Stomach (tissue), 19 donors: ENCODE results near the gene TNFAIP8L1. TPM values are rescaled to one million over a fixed set of nuclear protein-coding genes. Genes with fewer than 3 reads are reported as not detected.

Experiments used
- DNase-seq, 2 donors: peaks; one replicate each; pipeline versions ENCODE4 v3.0.0 to v3.0.0-alpha.2; 2013 to 2019
- H3K27ac ChIP-seq, 5 donors: fragments of 200-600 bp in 4 of 5; sonication (generic) in 4 of 5; one replicate each; pipeline ENCODE4 v1.5.1; 2013 to 2019; ENCODE audit warnings: mild to moderate bottlenecking in 1 of 5, moderate library complexity in 1 of 5
- H3K27me3 ChIP-seq, 3 donors: fragments of 200-600 bp; sonication (generic); one replicate each; pipeline ENCODE4 v1.5.1; 2017 to 2019; ENCODE audit warnings: mixed run types in 1 of 3
- H3K36me3 ChIP-seq, 4 donors: fragments of 200-600 bp; sonication (generic); 1 replicate in 3 of 4; 2 replicates in 1 of 4; pipeline ENCODE4 v1.5.1; 2016 to 2019
- H3K4me1 ChIP-seq, 4 donors: fragments of 200-600 bp; sonication (generic); one replicate each; pipeline ENCODE4 v1.5.1; 2016 to 2019
- H3K4me3 ChIP-seq, 4 donors: fragments of 200-600 bp; sonication (generic) in 3 of 4; one replicate each; pipeline ENCODE4 v1.5.1; 2016 to 2019; ENCODE audit warnings: mild to moderate bottlenecking in 1 of 4
- H3K9me3 ChIP-seq, 4 donors: fragments of 200-600 bp; sonication (generic); one replicate each; pipeline ENCODE4 v1.5.1; 2016 to 2019
- CTCF ChIP-seq, 7 experiments: fragments of 450-650 bp in 4 of 7; fragments of 200-600 bp in 3 of 7; sonication (generic) in 3 of 7; IDR thresholded peaks; one replicate each; pipeline ENCODE4 v1.5.1; 2016 to 2019; ENCODE audit warnings: antibody characterized with exemption in 7 of 7, control low read depth in 2 of 7, mild to moderate bottlenecking in 1 of 7
- EP300 ChIP-seq: sonication (generic); formaldehyde crosslinking; IDR thresholded peaks from one replicate; pipeline ENCODE4 v1.6.1; 2017; ENCODE audit warnings: antibody characterized with exemption
- POLR2A ChIP-seq, 4 donors: fragments of 450-650 bp; IDR thresholded peaks; one replicate each; pipeline ENCODE4 v1.6.1; 2016; ENCODE audit warnings: antibody characterized with exemption in 4 of 4, control low read depth in 2 of 4, mild to moderate bottlenecking in 1 of 4, moderate library complexity in 1 of 4
- POLR2AphosphoS5 ChIP-seq, 3 donors: sonication (generic); formaldehyde crosslinking; IDR thresholded peaks; one replicate each; pipeline ENCODE4 v1.6.1; 2016; ENCODE audit warnings: antibody characterized with exemption in 3 of 3
- WGBS, 5 donors: extraction: QIAGEN DNeasy Blood & Tissue Kit in 3 of 5; methylation state at CpG; one replicate each; pipeline versions ENCODE4 v1.1.5 to v1.1.7; 2013 to 2018; 5-methylcytosine and 5-hydroxymethylcytosine counted together
- intact Hi-C: fragments of 100-400 bp; cut with DNase I; formaldehyde crosslinking; loops from one replicate; pipeline ENCODE4 v1.15.1; 2023; ENCODE audit warnings: low total_unique reads
- long read RNA-seq, 10 donors: transcript quantifications; one replicate each; lab custom pipeline, GENCODE V29; 2026
- polyA plus RNA-seq, 3 donors: library from polyadenylated mRNA; stranded (reverse); fragments of 200-250 nt; gene quantifications; one replicate each; pipeline ENCODE4 v1.2.3, GENCODE V29; 2013
- total RNA-seq, 5 donors: library from RNA; depleted of rRNA; stranded (reverse); fragments of >200 nt; gene quantifications; one replicate each; pipeline versions ENCODE4 v1.1.0 to v1.2.3, GENCODE V29; 2014 to 2016
- donor health status: healthy with polysubstance abuse.
- donor health status: Bipolar disorder and iron deficiency.
- donor health status: healthy.

Gene TNFAIP8L1
- total RNA-seq, result 10 to 100 TPM in 2 of 5 donors, 1 to 10 TPM in 3; 7.0 to 43.4 (median 9.5) TPM
- polyA plus RNA-seq, result 1 to 10 TPM; 5.3 to 5.5 (median 5.4) TPM
- long read RNA-seq, donor 1, partial matches to known transcripts, result 0 of 3 reads
- long read RNA-seq, donor 1, other reads (novel, unspliced or antisense), result 0 of 3 reads
- long read RNA-seq, donor 2, partial matches to known transcripts, result 0 of 4 reads
- long read RNA-seq, donor 2, other reads (novel, unspliced or antisense), result 0 of 4 reads
- long read RNA-seq, donor 3, partial matches to known transcripts, result 0 of 2 reads
- long read RNA-seq, donor 3, other reads (novel, unspliced or antisense), result 0 of 2 reads
- long read RNA-seq, donor 4, partial matches to known transcripts, result 0 of 1 reads
- long read RNA-seq, donor 4, other reads (novel, unspliced or antisense), result 0 of 1 reads
- long read RNA-seq, donor 5, transcript TNFAIP8L1-201 (2 exons, 3,814 nt), result major isoform, 5 of 7 reads
- long read RNA-seq, donor 5, partial matches to known transcripts, result 0 of 7 reads
- long read RNA-seq, donor 5, other reads (novel, unspliced or antisense), result 0 of 7 reads
- long read RNA-seq, donor 6, transcript TNFAIP8L1-201 (2 exons, 3,814 nt), result major isoform, 7 of 7 reads
- long read RNA-seq, donor 6, partial matches to known transcripts, result 0 of 7 reads
- long read RNA-seq, donor 6, other reads (novel, unspliced or antisense), result 0 of 7 reads
- long read RNA-seq, donor 7, transcript TNFAIP8L1-201 (2 exons, 3,814 nt), result major isoform, 11 of 202 reads
- long read RNA-seq, donor 7, partial matches to known transcripts, result 113 of 202 reads
- long read RNA-seq, donor 7, other reads (novel, unspliced or antisense), result 78 of 202 reads
- long read RNA-seq, donor 8, partial matches to known transcripts, result 0 of 4 reads
- long read RNA-seq, donor 8, other reads (novel, unspliced or antisense), result 0 of 4 reads
- long read RNA-seq, donor 9, partial matches to known transcripts, result 0 of 5 reads
- long read RNA-seq, donor 9, other reads (novel, unspliced or antisense), result 0 of 5 reads
- long read RNA-seq, donor 10, partial matches to known transcripts, result 0 of 3 reads
- long read RNA-seq, donor 10, other reads (novel, unspliced or antisense), result 0 of 3 reads

GRCh38 chr19:4638828-4639530 is at the start of gene TNFAIP8L1:
Gene TNFAIP8L1, plus strand, starts transcription at chr19:4639516. Its CDS starts 12,354 bp downstream, at chr19:4651870.
- Histone ChIP-seq H3K27me3 (peaks cover 0 to 19% (median 4%) of the 10 kb centered on the region in 3 donors), H3K9me3 (no peaks in the 10 kb centered on the region), H3K4me1 (peaks cover 28 to 67% (median 46%) of the 10 kb centered on the region in 4 donors), H3K4me3 (peak within 1 kb of the TSS; percentile 72 to 81 (median 76)), H3K36me3 (no peaks in the 10 kb centered on the region), H3K27ac (peak within 1 kb of the TSS; percentile 57 to 92 (median 77))
- WGBS, 5 donors, result 1 to 3% (median 2%) methylated on average over 30 to 49 of the region's 49 CpGs
- DNase-seq, result peak; percentile 97 to 98
- intact Hi-C loops, result loop anchor here (5.0 kb wide), 1 partner anchor 82 kb away; the partner anchor contains the start of gene SEMA6B
- TF ChIP-seq POLR2A (IDR thresholded peaks at IDR 0.05), result no peak
- TF ChIP-seq POLR2AphosphoS5 (IDR thresholded peaks at IDR 0.05), result peak in 1 of 3 donors; percentile 48

- WGBS, 5 donors, result 53 to 70% (median 55%) methylated on average over 10 to 11 of the region's 11 CpGs
- H3K27ac ChIP-seq, result no peak overlapping the region
- no peak overlapping the region for H3K4me3 ChIP-seq
- H3K36me3 ChIP-seq, result no peaks in the 10 kb centered on the region
- TF ChIP-seq CTCF (IDR thresholded peaks at IDR 0.05), result peak in 1 of 7 experiments; percentile 15
- no peak for TF ChIP-seq EP300
- H3K9me3 ChIP-seq, result no peaks in the 10 kb centered on the region
- peaks cover 2 to 3% (median 3%) of the 10 kb centered on the region in 4 donors for H3K4me1 ChIP-seq
- DNase-seq, result peak in 1 of 2 donors; percentile 56
- peaks cover 5 to 84% (median 36%) of the 10 kb centered on the region in 3 donors for H3K27me3 ChIP-seq
- intact Hi-C loops, result no loop called here
Measured at GRCh38 chr19:4589579-4590410, 49.5 kb upstream of the TNFAIP8L1 start.

GRCh38 chr19:4590559-4590958 is 48.8 kb upstream of the TNFAIP8L1 start:
- 75 to 91% (median 85%) methylated on average over 9 of the region's 9 CpGs for WGBS, 5 donors
- Histone ChIP-seq H3K9me3 (no peaks in the 10 kb centered on the region), H3K4me1 (no peaks in the 10 kb centered on the region), H3K27ac (no peak overlapping the region), H3K27me3 (peaks cover 0 to 84% (median 28%) of the 10 kb centered on the region in 3 donors), H3K4me3 (no peak overlapping the region), H3K36me3 (no peaks in the 10 kb centered on the region)
- no peak for DNase-seq
- TF ChIP-seq POLR2AphosphoS5 (IDR thresholded peaks at IDR 0.05) (no peak), EP300 (no peak), CTCF (IDR thresholded peaks at IDR 0.05) (no peak), POLR2A (IDR thresholded peaks at IDR 0.05) (no peak)
- intact Hi-C loops, result no loop called here

GRCh38 chr19:4591320-4591719 is 48.0 kb upstream of the TNFAIP8L1 start:
- Histone ChIP-seq H3K4me1 (no peaks in the 10 kb centered on the region), H3K9me3 (no peaks in the 10 kb centered on the region), H3K36me3 (no peaks in the 10 kb centered on the region), H3K4me3 (no peak overlapping the region), H3K27ac (no peak overlapping the region), H3K27me3 (peaks cover 0 to 84% (median 30%) of the 10 kb centered on the region in 3 donors)
- intact Hi-C loops, result no loop called here
- TF ChIP-seq EP300 (no peak), POLR2AphosphoS5 (IDR thresholded peaks at IDR 0.05) (no peak), POLR2A (IDR thresholded peaks at IDR 0.05) (no peak), CTCF (IDR thresholded peaks at IDR 0.05) (no peak)
- DNase-seq, result no peak
- 40 to 59% (median 50%) methylated on average over 6 of the region's 6 CpGs for WGBS, 5 donors
